Central memory CD4-positive, alpha-beta T cell (primary cell): ENCODE measurements around the gene ZNF212.
A peak's percentile ranks its signal among the peaks of the same experiment; 100 is the strongest.

ENCODE experiments used
- DNase-seq: peaks from one replicate; pipeline ENCODE4 v3.0.0; 2022
- total RNA-seq, 3 experiments: gene quantifications; one replicate each; lab custom pipeline; 2026; lab: John Stamatoyannopoulos, UW

Gene ZNF212
- total RNA-seq = 18.2 to 25.1 (median 19.4) reads per million in 3 experiments

DNA sequence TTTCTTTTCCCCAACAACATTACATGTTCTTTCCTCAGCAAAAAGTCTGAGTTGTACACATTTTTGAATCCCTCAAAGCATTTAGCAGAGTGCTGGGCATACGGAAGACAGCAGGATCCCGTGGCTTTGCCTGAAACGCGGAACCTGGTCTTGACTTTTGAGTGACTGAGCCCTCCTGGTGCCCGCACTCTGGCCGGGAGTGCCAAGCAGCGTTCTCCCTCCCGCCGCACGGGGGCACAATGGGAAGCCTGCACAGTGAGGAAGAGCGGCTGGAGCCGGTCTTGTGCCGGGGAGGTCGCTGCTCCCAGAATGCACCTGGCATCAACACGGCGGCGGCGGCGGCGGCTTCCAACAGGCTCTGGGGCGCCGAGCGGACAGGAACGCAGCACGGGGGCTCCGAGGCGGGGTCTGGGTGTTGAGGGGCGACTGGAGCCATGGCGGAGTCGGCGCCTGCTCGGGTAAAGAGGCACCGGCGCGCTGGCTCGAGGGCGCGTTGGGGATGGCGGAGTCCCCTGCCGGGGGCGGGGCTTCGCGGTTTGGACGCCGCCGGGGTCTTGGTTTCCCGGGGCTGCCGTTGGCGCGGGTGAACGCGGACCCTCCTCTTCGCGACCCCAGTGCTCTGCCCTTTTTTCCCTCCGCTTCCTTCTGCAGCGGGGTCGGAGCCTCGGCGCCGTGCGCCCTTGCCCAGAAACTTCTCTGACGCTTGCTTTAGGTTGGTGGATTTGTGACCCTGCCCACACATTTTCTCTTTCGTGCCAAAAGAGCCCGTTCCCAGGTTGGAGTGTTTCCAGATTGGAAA lies at the start of gene ZNF212:
Gene ZNF212, plus strand, starts transcription at position 307 of the 799 bp plus-strand sequence. Its CDS starts 128 bp downstream, at position 435.
- peak; percentile 81 for DNase-seq

DNA sequence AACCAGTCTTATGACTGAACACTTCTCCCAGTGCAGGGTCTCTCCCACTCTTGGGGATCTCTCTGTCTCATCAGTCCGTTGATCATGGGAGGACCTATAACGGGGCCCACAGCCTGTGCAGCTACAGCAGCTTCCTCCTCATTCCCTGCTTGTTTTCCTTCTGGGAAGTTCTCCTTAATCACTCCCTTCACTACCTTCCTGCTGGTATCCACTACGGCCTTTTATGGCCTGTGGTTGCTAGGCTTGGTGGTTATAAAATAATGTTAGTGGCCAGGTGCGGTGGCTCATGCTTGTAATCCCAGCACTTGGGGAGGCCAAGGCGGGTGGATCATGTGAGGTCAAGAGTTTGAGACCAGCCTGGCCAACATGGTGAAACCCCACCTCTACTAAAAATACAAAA lies 47.6 kb upstream of the ZNF212 start:
- DNase-seq = no peak

DNA sequence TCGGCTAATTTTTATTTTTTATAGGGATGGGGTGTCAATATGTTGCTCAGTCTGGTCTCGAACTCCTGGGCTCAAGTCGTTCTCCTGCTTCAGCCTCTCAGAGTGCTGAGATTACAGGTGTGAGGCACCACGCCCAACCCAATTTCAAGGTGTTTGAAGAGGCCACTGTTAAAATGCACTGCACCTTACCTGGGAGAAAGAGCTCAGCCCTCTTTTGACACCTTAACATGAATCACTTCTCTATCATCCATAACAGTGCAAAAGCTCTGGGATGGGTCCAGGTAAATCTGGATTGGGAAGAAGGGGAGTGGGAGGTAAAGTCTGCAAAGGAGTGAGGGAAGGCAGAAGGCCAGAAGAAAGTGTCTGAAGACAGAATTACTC lies 44.7 kb upstream of the ZNF212 start:
- no peak for DNase-seq

DNA sequence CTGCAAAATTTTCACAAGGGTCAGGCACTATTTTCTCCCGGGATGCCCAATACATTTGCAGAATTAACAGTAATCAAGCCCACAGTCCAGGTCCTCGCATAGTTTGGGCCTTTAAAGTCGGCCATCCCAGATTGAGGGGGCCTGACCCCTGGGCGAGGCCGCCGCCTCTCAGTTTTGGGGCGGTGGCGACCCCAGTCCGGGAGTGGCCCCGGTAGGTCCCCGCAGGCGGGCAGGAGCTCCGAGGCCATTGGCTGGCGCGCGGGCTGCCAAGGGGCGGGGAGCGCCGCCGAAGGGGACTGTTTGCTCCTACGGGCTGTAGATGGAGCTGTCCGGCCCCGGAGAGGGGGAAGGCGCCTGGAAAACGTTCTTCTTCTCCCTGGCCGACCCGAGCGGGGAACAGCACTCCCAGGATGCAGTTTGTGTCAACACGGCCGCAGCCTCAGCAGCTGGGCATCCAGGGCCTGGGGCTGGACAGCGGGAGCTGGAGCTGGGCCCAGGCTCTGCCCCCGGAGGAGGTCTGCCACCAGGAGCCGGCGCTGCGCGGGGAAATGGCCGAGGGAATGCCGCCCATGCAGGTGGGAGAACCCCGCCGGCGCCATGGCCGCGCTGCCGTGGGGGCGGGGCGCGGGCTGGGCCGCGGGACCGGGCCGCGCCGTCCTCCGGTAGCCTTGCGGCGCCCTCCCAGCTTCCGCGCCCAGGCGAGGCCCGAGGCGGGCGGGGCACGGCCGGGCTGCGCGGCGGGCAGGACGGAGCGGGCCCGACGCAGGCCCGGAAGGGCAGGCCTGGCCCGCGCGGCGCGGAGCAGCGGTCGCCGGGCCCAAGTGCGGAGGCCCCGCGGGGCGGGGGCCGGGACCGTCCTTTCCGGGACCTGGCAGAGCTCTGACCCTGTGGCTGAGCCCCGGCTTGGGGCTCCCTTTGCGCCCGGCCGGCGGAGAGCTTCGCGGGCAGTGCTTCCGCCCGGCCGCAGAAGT lies 44.0 kb upstream of the ZNF212 start, which contains the start of gene ZNF282:
Gene ZNF282, plus strand, starts transcription at position 367 of the 971 bp plus-strand sequence. Its CDS starts 44 bp downstream, at position 411.
- DNase-seq = peak; percentile 55

DNA sequence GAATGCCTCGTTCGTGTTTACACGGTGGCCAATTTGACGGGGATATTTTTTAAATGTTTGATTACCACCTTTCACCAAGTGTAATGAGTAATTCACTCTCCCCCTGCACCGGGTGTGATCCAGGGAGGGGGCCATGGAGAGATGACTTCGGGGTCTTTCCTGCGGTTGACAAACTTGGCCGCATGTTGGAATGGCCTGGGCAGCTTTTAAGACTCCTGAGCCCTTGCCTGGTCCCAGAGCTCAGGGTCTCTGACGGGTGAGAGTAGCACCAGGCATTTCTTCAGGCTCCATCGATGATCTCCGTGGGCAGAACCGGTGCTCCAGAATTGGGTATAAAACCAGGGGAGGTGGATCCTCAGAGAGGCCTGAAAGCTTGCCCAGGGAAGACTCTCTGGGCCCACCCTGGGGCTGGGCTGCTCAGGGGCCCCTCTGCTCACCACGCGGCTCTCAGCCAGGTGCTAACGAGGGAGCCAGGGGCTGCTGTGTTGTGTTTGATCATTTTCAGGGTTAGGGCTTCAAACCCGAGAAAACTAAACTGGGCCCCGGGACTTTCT lies 43.2 kb upstream of the ZNF212 start:
- peak; percentile 12 for DNase-seq

DNA sequence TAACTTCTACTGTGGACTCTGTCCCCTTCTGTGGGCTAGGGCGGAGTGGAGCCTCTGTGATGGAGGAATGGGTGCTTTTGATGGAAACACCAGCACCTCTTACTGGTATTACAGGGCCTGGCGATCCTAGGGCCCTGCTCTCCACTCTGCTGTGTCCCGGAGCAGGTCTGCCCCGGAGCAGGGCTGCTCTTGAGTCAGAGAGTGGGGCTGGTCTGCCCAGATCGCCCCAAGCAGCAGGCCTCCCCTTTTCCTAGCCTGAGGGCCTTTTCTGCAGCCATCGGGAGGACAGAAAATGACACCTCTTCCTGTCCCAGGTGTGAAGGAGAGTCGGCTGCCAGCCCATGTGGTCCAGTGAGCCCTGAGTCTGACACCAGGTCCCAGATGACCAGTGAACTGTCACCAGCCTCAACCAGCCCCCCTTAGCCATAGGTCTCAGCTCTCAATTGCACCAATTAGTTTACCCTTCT lies 42.7 kb upstream of the ZNF212 start:
- DNase-seq = no peak

DNA sequence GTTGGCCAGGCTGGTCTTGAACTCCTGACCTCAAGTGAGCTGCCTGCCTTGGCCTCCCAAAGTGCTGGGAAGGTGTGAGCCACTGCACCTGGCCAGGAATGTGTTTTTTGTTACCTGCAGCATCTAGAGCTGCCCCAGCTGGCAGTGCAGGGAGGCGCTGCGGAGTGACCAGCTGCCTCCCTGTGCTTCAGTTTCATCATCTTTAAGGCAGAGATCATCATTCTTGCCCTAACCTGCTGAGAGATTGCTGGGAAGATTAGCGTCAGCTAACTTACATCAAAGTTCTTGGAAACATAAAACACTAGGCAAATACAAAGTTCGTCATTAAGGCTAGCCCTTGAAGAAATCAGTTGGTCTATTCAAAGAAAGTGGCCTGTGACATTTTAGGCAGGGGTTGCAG lies 41.8 kb upstream of the ZNF212 start:
- no peak for DNase-seq

DNA sequence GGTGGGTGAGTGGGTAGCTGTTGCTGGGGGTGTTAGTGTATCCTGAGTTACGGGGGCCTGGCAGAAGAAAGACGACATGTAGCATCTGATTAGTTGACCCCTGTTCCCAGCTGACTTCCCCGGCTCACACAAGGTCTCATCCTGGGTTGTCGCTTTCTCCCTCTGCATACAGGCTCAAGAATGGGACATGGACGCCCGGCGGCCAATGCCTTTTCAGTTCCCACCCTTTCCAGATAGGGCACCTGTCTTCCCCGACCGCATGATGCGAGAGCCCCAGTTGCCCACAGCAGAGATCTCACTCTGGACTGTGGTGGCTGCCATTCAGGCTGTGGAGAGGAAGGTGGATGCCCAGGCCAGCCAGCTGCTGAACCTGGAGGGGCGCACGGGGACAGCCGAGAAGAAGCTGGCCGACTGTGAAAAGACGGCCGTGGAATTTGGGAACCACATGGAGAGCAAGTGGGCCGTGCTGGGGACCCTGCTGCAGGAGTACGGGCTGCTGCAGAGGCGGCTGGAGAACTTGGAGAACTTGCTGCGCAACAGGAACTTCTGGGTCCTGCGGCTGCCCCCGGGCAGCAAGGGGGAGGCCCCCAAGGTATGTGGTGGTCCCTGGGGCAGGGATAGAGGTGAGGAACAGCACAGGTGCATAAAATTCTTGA lies 41.2 kb upstream of the ZNF212 start:
- DNase-seq = no peak

DNA sequence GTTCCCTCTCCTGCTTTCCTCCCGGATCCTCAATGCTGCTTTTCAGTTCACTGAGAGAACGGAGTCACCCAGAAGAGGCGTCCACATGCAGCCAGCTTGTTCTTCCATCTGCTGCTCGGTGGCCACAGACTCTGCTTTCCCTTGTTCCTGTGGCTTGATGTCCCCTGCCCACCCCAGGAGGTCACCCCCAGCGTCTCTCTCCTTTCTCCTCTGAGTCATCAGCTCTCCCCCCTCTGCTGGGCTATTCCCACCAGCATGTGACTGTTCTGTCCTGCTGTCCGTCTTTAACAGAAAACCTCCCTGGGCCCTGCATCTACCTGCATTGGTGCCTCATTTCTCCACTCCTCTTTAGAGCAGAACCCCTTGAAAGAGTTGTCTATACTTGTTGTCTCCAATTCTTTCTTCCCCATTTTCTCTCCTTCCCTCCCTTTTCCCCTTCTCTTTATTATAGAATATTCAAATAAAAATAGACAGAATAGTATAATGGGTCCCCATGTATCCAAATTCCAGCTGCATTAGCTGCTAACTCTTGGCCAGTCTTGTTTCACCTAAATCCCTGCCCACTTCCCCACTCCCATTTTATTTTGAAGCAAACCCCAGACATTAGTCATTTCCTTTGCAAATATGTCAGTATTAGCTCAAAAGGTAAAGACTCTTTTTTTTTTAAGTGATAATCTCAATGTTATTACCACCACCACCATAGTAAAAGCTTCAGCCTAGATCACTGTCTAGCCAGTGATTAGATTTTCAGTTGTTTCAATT lies 40.0 kb upstream of the ZNF212 start:
- no peak for DNase-seq

DNA sequence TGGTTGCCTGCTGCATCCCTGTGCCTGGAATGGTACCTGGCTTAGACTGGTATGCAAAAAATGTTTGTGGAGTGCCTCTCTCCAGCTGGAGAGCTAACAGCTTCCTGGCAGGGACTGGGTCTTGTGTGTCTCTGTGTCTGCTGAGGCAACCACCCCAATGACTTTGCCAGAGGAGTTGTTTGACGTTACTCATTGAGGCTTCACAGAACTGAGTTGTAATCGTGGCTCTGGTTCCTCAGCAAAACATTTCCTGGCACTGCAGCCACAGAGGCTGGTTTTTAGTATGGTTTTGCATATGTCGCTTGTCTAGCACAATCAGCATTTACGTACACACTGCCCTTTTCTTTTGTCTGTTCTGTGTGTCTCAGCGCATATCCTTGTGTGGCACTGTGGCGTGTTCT lies 36.6 kb upstream of the ZNF212 start:
- no peak for DNase-seq

DNA sequence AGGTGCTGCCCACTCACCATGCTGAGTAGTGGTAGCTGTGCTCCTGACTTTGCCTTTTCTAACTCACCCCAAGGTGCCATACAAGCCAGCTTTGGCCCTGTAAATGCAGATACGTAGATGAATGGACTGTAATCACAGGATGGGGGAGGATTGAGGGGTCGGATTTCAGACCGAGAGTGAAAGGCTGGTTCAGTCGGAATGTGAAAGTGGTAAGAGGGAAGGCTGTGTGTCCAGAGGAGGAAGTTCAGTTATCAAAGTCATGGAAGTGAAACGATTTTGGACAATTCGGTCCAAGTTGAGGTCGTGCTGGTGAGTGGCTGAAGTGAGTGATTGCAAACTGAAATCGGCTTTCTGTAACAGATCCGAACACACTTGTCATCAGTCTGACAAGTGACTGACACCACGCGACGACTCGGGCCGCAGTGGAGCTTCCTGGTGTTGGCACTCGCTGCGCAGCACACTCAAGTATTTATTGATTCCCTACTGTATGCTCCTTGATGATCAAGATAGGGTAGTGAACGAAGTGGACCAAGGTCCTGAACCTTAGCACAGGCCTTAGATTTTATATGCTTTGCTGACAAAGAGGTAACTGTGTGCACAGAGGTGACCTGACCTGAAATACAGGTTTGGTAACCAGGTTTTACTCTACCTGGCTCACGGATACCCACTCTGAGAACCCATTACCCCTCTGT lies 33.6 kb upstream of the ZNF212 start:
- no peak for DNase-seq

DNA sequence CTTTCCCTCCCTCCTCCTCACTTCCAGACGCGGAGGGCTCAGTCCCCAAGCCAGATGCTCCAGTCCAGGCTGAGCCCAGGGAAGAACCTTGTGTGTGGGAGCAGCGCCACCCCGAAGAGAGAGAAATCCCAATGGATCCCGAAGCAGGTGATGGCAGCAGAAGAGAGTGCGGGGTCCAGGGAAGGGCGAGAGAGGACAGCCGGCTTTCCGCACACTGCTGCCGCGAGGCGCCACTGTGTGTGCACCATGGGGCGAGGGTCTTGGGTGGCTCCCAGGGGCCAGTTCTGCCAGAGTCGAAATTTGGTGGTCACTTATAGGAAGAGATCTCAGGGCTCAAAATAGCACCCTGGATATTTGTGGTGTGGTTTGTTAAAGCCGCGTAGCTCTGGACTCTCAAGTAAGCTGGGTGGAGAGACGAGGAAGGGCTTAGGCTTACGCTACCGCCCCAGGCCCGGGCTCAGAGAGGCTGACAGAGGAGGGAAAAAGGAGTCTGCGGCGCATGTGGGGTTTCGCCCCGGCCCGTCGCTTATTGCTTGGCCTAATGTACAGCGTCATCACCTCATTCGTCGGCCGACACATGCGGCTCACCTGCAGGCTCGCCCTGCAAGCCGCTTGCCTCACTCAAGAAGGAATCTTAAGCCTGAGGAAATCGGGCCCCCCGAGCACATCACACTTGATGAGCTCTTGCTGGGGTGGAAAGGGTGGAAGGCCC lies 32.0 kb upstream of the ZNF212 start:
- no peak for DNase-seq

DNA sequence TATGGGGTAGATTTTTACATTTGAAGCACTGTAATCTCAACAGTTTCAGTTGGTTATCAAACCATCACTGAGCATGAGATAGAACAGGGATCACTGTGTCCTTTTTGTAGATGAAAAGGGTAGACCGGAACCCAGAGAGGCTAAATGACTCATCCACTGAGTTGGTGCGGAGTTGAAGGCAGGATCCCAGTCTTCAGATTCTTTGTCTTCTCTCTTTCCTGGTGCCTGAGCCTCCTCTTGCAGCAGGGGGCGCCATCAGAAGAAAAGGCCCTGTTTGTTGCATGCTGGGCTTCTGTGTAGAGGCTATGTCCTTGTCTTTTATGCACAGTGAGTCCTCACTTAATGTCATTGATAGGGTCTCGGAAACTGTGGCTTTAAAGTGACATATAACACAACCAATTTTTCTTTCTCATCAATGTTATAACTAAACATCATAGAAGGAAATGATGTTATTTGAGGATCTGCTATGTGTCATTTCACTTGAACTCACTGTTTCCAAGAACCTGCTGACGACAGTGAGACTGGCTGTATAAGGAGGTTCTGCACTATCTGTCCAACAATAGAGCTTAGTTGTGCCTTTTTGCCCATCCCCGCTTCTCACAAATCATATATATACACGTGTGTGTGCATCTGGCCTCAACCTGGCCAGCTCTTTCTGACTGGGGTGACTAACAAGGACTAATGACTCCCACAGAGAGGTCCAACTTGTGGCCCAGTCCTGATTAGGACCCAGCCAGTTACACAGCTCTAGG lies 29.8 kb upstream of the ZNF212 start:
- peak; percentile 46 for DNase-seq

DNA sequence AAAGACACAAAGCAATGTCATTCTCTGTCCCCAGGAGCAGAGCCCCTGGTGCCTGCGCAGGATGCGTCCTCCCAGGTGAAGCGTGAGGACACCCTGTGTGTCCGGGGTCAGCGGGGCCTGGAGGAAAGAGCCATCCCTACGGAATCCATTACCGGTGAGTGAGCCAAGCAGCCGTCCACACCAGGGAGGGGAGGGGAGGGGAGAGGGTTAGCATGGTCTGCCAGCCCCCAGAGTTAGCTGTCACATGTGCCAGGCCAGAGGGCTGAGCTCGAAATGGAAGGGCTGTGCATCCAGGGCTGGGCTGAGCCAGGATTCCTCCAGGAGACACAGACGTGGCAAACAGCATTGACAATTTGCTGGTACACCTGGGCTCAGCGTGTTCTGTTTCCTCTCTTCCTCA lies 28.9 kb upstream of the ZNF212 start:
- DNase-seq = no peak

DNA sequence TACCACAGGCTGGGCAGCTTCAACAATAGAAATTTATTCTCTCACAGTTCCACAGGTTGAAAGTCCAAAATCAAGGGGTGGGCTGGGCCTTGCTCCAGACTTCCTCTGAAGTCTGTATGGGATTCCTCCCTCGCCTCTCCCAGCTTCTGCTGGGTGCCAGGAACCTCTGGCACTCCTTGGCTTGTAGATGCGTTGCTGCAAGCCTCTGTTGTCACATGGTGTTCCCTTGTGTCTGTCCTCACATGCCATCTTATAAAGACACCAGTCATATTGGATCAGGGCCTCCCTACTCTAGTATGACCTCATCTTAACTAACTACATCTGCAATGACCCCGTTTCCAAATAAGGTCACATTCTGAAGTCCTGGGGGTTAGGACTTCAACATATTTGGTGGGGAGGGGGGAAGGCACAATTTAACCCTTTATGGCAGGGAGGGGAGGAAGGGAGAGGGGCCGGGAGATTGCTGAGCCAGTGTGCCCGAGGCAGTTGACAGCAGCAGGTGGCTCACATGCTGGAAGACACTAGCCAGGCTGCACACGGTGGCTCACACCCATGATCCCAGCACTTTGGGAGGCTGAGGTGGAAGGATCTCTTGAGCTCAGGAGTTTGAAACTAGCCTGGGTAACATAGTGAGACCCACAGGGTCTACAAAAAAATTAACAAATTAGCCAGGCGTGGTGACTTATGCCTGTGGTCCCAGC lies 25.3 kb upstream of the ZNF212 start:
- no peak for DNase-seq

DNA sequence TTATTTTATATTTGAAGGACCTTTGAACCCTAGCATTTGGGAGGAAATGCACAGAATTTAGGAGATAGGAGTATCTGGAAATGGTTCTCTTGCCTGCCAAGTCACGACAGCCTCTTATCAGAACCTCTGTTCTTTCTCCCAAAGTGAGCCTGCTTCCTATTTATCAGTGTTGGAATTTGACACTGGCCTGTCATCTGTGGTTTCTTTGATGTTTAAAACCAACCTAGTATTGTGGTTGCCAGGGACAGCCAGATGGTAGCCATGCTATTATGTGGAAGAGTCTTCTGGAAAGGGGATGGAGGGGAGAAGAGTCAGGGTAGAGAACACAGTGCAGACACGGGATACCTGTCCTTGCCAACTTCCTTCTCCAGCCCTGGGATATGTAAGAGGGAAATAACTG lies 23.0 kb upstream of the ZNF212 start:
- DNase-seq = no peak

DNA sequence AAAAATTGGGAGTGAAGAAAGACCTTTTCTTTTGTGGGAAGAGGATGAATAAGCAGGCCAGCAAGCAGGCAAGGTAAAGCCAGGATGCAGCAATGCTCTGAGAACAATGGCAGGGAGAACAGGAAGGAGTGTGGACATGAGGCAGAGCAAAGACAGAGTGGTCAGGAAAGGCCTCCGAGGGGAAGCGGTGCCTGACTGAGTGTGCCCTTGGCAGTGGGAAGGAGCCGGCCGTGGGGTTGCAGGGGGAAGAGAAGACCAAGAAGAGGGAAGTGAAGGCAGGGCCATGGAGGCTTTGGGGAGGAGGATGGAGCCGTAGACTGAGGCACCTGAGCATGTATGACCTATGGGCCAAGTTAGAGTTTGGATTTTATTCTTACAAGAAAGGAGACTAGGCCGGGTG lies 21.9 kb upstream of the ZNF212 start:
- no peak for DNase-seq

DNA sequence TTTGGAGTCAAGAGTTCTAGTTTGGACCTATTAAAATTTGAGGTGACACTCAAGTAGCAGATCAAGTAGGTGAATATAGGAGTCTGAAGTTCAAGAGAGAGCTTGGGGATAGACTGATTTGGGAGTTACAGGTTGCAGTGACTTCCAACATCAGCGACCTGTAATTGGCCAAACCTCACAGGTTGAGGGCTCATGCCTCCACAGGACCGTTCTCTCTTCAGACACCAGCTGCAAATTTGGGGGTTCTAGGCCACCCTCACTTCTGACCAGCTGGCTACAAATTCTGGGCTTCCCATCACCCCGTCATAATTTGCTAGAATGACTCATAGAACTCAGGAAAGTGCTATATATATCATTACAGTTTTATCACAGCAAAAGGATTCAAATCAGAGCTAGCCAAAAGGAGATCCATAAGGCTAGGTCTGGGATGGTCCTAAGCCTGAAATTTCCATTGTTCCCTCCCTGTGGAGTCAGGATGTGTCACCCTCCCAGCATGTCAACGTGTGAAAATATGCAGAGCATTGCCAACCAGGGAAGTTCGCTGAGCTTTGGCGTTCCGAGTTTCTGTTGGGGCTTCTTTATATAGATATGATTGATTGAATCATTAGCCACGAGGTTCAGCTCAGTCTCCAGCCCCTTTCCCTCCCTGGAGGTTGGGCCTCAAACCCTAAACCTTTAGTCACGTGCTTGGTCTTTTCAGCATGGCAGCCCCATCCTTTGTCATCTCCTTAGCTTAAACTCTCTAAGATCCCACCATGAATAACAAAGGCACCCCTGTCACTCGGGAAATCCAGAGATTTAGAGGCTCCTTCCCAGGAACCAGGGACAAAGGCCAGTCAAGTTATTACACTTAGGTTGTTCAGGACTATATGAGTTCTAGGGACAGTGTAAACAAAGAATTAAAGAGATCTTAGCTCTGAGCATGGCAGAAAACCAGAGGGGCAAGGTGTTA lies 20.7 kb upstream of the ZNF212 start:
- DNase-seq = no peak
